DMS114 treated with DMSO at 0.1 percent for 48 hours (cell line): ENCODE results near the gene GOSR2.

Source experiments
- DNase-seq: peaks from one replicate; lab custom pipeline; 2025; ENCODE audit not compliant: unreplicated experiment; lab: John Stamatoyannopoulos, UW

The GOSR2 gene

DNA sequence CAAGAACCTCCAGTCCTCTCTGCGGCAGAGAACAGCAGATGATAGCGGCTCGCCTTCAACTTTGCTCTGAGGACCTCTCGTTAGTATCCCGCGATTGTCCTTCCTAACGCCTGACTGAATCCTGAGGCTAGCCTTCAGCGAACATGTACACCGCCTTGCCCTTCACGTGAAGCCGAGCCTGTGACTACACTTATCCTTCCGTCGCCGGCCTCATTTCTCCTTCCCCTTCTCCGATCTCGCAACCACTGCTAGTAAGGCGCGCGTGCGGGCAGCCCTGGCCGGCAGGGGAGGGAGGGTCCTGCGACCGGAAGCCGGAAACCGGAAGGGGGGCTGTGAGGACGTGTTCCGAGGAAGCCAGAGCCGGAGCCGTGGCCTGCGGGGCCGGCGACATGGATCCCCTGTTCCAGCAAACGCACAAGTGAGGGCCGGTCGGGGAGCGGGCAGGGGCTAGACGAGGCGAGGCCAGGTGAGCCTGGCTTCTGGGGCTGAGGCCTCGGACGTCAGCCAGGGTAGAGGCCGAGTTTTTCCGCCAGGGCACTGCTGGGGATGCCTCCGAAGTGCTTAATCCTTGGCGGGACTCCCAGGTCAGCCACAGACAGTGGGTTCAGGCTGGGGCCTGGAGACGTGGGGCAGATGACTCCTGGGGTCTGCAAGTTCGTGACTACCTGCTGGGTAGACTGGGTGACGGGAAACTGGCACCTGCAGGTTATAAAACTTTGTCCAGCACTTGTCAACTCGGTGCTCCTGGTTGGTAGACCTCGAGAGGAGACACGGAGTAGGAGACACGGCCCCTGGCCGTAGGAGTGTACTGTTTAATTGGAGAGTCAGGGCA, at the start of gene GOSR2:
TSS of gene GOSR2 (plus strand) at position 357 of the 832 bp plus-strand sequence. CDS start at position 390, 33 bp downstream.
- peak; percentile 89 for DNase-seq

DNA sequence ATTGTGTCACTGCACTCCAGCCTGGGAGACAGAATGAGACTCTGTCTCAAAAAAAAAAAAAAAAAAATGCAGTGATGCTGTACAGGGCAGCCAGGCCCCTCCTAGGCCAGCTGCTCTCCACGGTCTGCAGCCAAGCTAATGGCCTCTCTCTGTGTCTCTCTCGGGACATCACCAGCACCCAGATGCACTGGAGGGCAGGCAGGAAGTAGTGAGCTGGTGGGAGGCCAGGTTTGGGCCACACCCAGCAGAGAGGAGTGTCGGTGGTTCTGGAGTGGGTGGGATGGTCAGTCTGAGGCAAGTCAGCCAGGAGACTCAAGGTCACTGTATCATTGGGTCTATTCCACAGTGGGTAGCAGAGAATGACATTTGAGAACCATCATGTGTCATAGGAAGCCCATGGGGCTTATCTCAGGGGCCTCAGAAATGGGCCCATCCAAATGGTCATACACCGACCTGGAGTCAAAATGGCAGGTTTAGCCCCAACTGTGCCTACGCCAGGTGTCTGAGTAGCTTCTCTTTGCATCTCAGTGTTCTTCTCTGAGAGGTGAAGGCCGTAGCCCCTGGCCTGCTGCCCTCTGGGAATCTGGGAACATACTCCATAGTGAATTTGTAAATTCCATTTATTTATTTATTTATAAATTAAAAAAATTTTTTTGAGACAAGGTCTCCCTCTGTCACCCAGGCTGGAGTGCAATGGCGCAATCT, 48.9 kb upstream of the GOSR2 start:
- no peak for DNase-seq

GRCh38 chr17:46874906-46875305, 48.1 kb upstream of the GOSR2 start:
- no peak for DNase-seq

- DNase-seq: no peak
These were observed 47.1 kb upstream of the GOSR2 start for GRCh38 chr17:46875849-46876352.

DNA sequence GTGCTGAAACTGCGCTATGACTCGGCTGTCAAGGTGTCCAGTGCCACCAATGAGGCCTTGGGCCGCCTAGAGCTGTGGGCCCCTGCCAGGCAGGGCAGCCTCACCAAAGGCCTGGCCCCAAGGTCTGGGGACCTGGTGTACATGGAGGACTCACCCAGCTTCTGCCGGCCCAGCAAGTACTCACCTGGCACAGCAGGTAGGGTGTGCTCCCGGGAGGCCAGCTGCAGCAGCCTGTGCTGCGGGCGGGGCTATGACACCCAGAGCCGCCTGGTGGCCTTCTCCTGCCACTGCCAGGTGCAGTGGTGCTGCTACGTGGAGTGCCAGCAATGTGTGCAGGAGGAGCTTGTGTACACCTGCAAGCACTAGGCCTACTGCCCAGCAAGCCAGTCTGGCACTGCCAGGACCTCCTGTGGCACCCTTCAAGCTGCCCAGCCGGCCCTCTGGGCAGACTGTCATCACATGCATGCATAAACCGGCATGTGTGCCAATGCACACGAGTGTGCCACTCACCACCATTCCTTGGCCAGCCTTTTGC, 46.5 kb upstream of the GOSR2 start:
- no peak for DNase-seq

- no peak for DNase-seq
These were observed 46.0 kb upstream of the GOSR2 start for GRCh38 chr17:46876926-46877325.

DNA sequence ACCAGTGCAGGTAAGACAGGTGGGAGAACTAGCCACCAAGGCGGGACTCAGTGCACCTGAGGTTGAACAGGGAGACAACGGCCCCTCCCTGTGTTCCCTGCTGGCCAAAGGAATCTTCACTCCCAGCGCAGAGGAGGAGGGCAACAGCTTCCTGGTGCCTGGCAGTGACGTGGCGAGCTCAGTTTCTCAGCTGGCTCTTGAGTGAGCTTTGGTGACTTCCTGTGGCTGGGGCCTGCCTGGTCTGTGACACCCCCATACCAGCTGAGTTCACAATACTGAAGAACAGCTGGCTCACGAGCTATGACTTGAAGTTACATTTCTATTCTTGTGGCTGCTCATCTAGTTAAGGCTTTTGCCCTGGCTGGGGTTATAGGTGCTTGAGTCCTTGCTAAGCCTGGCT, 45.5 kb upstream of the GOSR2 start:
- DNase-seq: no peak

GRCh38 chr17:46878055-46878454, 44.9 kb upstream of the GOSR2 start:
- DNase-seq: no peak

DNA sequence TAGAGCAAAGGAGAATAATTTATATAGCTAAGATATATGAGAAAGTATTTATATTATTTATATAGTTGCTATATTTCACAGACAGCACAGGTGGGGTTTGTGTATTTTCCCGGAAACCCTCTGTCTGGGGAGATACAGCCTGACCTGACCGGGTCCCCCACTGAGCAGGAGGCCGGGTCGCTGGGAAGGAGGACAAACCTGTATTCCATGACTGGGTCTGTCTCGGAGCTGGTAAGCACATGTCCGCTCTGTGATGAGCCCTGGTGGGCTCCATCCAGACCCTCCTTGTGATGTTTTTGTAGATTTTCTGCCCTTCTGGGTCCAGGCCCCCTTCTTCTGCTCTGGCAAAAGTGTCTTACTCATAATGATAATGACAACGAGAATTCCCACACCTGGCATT, 43.9 kb upstream of the GOSR2 start:
- DNase-seq: no peak

- no peak for DNase-seq
These were observed 41.9 kb upstream of the GOSR2 start for GRCh38 chr17:46881015-46881414.

DNA sequence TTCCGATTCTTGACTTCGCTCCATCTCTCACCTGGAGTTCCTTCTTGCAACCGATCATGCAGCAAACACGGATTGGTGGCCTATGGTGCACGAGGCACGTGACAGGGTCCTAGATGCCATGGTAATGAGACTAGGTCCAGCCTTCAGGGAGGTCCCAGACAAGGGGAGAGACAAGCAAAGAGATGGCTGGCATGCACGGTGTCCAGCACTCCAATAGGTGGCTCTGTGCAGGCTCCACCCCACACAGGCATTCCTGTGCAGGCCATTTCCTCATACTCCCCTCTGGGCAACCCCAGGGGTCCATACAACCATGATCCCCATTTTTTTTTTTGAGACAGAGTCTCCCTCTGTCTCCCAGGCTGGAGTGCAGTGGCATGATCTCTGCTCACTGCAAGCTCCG, 40.3 kb upstream of the GOSR2 start:
- DNase-seq: no peak

- no peak for DNase-seq
These were observed 39.0 kb upstream of the GOSR2 start for GRCh38 chr17:46883871-46884520.

DNA sequence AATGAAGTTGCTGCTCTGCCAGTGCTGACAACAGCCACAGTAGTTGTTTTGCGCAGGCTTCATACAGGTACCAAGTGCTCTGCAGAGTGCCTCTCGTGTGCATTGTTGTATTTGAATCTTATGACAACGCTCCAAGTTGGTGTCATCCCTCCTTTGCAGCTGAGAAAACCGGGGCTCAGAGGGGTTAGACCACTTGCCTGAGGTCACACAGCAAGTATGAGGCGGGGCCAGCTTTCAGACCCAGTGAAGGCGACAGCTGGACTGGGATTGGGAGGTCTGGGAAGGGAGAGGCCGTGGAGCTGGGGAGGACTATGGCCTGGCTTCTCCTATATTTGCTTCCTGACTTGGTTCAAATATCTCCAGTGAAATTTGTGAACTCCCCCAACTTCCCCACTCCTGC, 38.4 kb upstream of the GOSR2 start:
- DNase-seq: no peak

GRCh38 chr17:46885415-46886309, 37.3 kb upstream of the GOSR2 start:
- DNase-seq: no peak

- DNase-seq: no peak
These were observed 36.7 kb upstream of the GOSR2 start for GRCh38 chr17:46886310-46886663.

GRCh38 chr17:46887717-46888116, 35.2 kb upstream of the GOSR2 start:
- no peak for DNase-seq

- DNase-seq: no peak
These were observed 34.2 kb upstream of the GOSR2 start for GRCh38 chr17:46888727-46889126.

- DNase-seq: no peak
These were observed 33.4 kb upstream of the GOSR2 start for GRCh38 chr17:46889519-46889918.

DNA sequence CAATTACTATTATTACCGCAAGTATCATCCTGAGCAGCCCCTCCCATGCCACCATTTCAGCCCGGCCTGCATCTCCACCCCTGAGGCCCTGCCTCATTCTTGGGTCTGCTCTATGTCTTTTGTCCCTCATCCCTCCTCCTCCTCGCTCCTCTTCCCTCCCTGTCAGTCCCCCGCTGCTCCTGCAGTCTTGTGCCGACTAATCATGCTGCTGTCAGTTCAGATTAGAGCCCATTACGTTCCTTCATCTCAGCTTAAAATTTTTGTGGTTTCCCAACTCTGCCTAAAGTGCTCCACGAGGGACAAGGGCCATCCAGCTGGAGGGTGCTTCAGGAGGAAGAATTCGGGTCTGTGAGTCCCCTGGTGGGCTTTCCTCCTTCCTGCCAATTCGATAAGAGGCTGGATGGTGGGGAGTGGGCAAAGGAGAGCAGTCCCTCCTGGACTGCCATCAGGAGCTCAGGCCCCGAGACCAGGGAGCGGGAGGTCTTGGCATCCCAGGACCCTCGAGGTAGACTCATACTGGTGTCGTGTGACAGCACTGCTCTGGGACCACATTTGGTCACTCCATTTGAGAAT, 32.9 kb upstream of the GOSR2 start:
- DNase-seq: no peak

- no peak for DNase-seq
These were observed 32.3 kb upstream of the GOSR2 start for GRCh38 chr17:46890638-46891037.
